ENCODE results near the gene MYO10. TPM values are rescaled to one million over a fixed set of nuclear protein-coding genes. Genes with fewer than 3 reads are reported as not detected.

MYO10 gene
- total and polyA plus RNA-seq, 9 donors, result 10.8 to 35.8 (median 16.3) TPM

DNA sequence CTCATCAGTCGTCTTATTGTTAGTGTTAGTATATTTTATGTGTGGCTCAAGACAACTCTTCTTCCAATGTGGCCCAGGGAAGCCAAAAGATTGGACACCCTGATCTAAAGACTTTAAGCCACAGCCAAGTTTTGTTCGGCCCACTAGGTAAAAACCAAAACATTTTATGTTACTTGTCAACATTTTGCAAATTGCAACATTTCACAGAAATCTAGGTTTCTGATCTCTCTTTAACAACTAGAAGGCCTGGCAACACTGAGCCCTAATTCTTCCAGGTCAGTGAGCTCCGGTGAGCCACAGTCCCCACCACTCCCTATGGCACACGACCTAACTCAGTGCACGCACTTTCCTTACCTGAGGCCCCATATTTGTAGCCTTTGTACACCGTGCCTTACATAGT is 24.0 kb downstream of the MYO10 start:
- Histone ChIP-seq H3K4me3 (no peak overlapping the region), H3K36me3 (no peaks in the 10 kb centered on the region), H3K27ac (no peak overlapping the region), H3K27me3 (no peaks in the 10 kb centered on the region), H3K9me3 (no peaks in the 10 kb centered on the region), H3K4me1 (ENCODE audit: insufficient read depth) (peaks cover 17% of the 10 kb centered on the region)
- no peak for DNase-seq
- WGBS, 3 donors, result 67 to 70% (median 68%) methylated on average over 6 of the region's 6 CpGs
- intact Hi-C loops (cut with DNase I), result no loop called here
- TF ChIP-seq, protein P1, sequence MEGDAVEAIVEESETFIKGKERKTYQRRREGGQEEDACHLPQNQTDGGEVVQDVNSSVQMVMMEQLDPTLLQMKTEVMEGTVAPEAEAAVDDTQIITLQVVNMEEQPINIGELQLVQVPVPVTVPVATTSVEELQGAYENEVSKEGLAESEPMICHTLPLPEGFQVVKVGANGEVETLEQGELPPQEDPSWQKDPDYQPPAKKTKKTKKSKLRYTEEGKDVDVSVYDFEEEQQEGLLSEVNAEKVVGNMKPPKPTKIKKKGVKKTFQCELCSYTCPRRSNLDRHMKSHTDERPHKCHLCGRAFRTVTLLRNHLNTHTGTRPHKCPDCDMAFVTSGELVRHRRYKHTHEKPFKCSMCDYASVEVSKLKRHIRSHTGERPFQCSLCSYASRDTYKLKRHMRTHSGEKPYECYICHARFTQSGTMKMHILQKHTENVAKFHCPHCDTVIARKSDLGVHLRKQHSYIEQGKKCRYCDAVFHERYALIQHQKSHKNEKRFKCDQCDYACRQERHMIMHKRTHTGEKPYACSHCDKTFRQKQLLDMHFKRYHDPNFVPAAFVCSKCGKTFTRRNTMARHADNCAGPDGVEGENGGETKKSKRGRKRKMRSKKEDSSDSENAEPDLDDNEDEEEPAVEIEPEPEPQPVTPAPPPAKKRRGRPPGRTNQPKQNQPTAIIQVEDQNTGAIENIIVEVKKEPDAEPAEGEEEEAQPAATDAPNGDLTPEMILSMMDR (IDR thresholded peaks at IDR 0.05), result no peak
- TF ChIP-seq EP300 (IDR thresholded peaks at IDR 0.05), result no peak
- TF ChIP-seq POLR2A (IDR thresholded peaks at IDR 0.05), result no peak

DNA sequence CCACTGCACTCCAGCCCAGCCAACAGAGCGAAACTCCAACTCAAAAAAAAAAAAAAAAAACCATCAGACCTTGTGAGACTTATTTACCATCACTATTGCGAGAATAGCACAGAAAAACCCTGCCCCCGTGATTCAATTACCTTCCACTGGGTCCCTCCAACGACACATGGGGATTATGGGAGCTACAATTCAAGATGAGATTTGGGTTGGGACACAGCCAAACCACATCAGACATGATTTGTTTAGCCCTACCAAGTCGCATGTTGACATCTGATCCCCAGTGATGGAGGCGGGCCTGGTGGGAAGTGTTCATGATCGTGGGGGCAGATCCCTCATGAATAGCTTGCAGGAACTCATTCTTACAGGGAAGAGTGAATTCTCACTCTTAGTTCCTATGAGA is 26.6 kb downstream of the MYO10 start:
- intact Hi-C loops (cut with DNase I), result no loop called here
- TF ChIP-seq EP300 (IDR thresholded peaks at IDR 0.05), result no peak
- no peak for TF ChIP-seq POLR2A (IDR thresholded peaks at IDR 0.05)
- TF ChIP-seq, protein P1 (IDR thresholded peaks at IDR 0.05), result no peak

DNA sequence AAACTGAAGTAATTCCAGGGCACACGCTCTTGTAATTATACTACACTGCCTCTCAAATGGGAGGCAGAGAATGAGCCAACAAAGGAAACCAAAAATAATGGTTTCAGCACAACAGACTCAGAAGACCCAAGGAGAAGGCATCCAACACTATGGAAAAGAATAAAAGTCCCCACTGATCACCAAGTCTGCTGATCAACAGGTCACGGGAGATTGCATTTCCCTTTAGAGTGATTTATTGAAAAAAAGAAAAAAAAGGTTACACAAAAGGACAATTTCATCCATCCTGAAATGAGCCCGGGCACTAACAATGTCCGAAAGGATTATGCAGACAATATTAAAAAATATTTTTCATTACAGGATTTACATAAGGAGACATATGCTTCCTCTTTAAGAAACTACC is 28.8 kb downstream of the MYO10 start:
- Histone ChIP-seq H3K27me3 (no peaks in the 10 kb centered on the region), H3K4me1 (ENCODE audit: insufficient read depth) (peaks cover 1% of the 10 kb centered on the region), H3K9me3 (no peaks in the 10 kb centered on the region), H3K36me3 (no peaks in the 10 kb centered on the region), H3K27ac (no peak overlapping the region), H3K4me3 (no peak overlapping the region)
- TF ChIP-seq POLR2A (IDR thresholded peaks at IDR 0.05), result no peak
- TF ChIP-seq, protein P1 (IDR thresholded peaks at IDR 0.05), result no peak
- no peak for TF ChIP-seq EP300 (IDR thresholded peaks at IDR 0.05)
- DNase-seq, result no peak
- intact Hi-C loops (cut with DNase I), result no loop called here
- WGBS, 3 donors, result 67 to 82% (median 71%) methylated on average over 4 of the region's 4 CpGs

More for the DNA sequence above, 26.6 kb downstream of the MYO10 start:
- H3K9me3 ChIP-seq, result no peaks in the 10 kb centered on the region
- 74 to 79% (median 76%) methylated on average over 7 of the region's 7 CpGs for WGBS, 3 donors
- no peaks in the 10 kb centered on the region for H3K27me3 ChIP-seq
- no peak overlapping the region for H3K4me3 ChIP-seq
- no peak overlapping the region for H3K27ac ChIP-seq
- peaks cover 11% of the 10 kb centered on the region for H3K4me1 ChIP-seq (ENCODE audit: insufficient read depth)
- no peak for DNase-seq
- H3K36me3 ChIP-seq, result no peaks in the 10 kb centered on the region

DNA sequence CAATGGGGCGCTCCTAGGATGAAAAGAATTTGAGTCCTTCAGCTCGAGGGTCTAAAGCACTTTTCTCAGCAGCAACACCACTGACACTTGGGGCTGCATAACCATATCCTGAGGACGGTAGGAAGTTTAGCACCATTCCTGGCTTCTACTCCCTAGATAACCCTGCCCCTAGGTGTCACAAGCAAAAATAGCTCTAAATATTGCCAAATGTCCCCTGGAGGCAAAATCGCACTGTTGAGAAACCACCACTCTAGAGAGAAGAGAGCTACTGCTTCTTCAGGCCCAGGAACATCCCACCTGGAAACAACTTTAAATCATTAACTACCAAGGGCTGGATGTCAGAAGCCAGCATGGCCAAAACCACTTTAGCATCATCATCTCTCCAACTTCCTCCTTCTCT is 29.8 kb downstream of the MYO10 start:
- Histone ChIP-seq H3K4me1 (ENCODE audit: insufficient read depth) (no peaks in the 10 kb centered on the region), H3K27me3 (no peaks in the 10 kb centered on the region), H3K4me3 (no peak overlapping the region), H3K36me3 (no peaks in the 10 kb centered on the region), H3K27ac (no peak overlapping the region), H3K9me3 (no peaks in the 10 kb centered on the region)
- 94 to 99% (median 96%) methylated on average over 4 of the region's 4 CpGs for WGBS, 3 donors
- TF ChIP-seq POLR2A (IDR thresholded peaks at IDR 0.05), result no peak
- TF ChIP-seq EP300 (IDR thresholded peaks at IDR 0.05), result no peak
- TF ChIP-seq, protein P1 (IDR thresholded peaks at IDR 0.05), result no peak
- intact Hi-C loops (cut with DNase I), result no loop called here
- DNase-seq, result no peak
